ENCODE results near the gene KRT4.

- TF ChIP-seq CTCF (IDR thresholded peaks at IDR 0.05; ENCODE audit: low read depth, low read length, poor library complexity, severe bottlenecking) (no peak), EZH2phosphoT487 (IDR thresholded peaks at IDR 0.05; ENCODE audit: borderline replicate concordance, low read length) (no peak)
These were observed 21.5 kb upstream of the KRT4 start for GRCh38 chr12:52835271-52836041.
